Bone marrow (tissue), 2 donors: ENCODE data around the gene WDR89.
"Not testable (repeated sequence)": the region's sequence is repeated elsewhere in the genome, so short reads cannot be mapped to it uniquely, and the experiment has no call there.

Experiments used
- DNase-seq, 2 donors: peaks; one replicate each; lab custom pipeline; 2025; lab: John Stamatoyannopoulos, UW

Gene WDR89

DNA sequence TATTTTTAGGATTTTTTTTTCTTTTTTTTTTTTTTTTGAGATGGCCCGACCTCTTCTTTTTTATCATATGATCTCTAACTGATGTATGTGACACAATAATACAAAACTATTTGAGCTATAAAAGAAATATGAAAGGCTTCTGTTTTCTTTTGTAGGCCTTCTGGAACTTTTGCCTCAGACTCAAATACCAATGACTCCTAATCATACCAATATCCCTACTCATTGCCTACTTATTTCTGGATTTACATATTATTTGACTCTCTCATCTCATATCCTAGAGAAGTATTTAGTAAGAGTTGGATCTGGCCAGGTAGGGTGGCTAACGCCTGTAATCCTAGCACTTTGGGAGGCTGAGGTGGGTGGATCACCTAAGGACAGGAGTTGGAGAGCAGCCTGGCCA is 12.7 kb upstream of the WDR89 start:
- no peak for DNase-seq

DNA sequence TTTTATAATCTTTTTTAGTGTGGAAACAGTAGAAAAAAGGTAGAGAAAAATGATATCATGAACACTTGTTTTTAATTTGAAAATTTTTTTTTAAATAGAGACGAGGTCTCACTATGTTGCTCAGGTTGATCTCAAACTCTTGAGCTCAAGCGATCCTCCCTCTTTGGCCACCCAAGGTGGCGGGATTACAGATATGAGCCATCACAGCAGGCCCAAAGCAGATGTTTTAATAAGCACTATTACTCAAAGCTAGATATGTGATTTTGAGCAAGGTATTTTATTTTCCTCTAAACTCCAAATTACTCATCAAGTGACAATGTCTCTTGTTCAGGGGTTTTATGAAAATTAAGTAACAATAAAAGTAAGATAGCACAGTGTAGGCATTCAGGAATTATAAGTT is 10.7 kb upstream of the WDR89 start:
- DNase-seq, result no peak

DNA sequence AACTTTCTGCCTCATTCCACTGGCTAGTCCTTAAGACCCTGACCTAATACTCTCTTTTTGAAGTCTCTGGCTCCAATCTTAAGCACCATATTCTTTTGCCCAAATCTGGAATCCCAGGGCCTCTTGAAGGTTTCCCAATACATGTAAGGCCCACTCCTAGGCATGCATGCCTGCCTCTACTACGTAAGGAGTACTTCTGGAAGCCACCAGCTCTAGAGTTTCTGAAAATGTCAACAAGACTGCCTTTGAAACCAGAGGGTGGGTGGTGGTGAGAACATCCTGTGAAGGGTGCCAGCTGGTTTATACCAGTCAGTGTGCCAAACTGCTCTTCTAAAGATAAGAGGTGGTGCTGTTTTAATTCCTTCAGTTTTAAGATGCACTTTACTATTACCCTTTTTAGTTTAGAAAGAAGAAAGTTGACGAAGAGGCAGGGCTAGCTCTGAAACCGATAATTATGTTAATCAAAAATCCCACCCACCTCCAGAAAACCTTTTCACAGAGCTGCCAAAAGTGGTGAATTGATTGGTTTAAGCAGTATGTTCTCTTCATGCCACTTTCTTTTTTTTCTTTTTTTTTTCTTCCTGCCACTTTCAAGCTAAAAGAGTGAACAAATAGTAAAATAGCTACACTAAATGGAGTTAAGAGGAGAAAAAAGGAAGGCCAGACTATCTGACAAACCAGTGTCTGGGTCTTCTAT is 8.7 kb upstream of the WDR89 start:
- DNase-seq, result no peak

DNA sequence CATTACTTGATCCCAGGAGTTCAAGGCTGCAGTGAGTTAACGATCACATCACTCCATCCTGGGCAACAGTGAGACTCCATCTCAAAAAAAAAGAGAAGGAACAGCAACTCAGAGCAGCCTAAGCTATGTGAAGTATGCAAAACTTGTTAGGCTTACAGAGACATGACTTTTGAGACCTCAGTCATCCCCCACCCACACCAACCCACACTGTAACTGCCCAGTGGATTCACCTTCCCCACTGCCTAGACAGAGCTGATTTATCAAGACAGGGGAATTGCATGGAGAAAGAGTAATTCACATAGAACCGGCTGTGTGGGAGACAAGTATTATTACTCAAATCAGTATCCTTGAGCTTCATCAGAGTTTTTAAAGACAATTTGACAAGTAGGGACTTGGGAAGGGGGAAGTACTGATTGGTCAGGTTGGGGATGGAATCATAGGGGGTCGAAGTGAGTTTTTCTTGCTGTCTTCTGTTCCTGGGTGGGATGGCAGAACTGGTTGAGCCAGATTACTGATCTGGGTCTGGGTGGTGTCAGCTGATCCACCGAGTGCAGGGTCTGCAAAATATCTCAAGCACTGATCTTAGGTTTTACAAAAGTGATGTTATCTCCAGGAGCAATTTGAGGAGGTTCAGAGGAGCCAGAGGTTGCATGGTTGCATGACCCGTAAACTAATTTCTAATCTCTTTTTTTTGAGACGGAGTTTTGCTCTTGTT is 6.2 kb upstream of the WDR89 start:
- no peak for DNase-seq

DNA sequence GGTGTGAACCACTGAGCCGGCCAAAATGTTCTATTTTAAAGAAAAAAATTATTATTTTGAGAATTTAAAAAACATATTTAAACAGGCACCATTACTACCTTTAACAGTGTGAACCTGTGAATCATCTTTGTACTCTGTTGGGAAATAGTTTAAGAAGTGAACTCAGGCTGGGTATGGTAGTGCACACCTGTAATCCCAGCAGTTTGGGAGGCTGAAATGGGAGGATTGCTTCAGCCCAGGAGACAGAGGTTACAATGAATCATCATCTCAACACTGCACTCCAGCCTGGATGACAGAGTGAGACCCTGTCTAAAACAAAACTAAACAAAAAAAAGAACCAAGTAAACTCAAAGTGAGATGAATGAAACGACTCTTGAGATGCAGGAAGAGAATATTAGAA is 3.1 kb upstream of the WDR89 start:
- no peak for DNase-seq

DNA sequence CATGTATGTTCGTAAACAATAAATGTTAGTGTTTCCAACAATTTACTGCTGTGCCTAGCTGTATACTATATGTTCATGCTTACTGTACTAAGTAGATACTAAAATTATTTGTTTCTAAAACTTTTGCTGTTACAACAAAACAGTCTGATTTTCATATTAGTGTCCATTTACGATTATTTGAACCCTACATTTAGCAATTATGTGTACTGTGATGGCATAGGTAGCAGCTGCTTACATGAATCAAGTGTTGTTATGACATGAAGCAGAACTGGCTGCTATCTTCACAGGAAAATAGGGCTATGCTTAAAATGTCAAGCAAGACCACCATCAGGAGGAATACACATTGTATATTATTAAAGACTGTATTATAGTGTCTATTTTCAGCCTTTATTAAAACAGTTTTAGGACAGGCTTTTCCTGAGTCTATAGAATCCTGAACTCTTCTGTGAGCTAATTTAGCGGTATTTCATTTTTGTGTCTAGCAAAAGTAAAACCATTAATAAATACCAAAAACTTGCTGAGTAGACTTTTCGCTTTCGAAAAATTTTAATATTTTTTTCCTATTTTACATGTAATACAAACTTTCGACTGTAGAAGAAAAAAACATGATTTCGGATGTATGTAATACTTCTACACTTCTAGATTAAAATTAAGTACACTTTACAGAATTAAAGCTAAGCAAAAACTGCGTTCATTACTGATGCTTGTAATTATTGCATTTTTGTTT is 1.1 kb upstream of the WDR89 start:
- no peak for DNase-seq

DNA sequence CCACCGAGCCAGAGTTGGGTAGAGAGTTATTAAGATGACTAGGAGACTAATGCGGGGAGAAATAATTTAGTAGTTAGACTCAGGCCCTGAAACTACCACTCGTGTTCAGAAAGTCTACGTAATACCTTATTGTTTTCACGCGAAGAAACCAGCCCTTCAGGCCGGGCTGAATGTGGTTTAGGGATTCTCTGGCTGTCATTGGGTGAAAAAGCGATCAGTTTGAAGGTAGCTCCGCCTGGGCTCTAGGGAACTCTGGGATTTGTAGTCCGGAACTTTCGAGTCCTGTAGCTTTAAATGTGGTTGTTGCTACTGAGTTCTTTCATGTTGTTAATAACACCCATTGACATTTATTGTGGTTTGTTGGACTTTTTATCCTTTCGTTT is 549 bp upstream of the WDR89 start:
- DNase-seq, result peak in 1 of 2 donors; percentile 95

DNA sequence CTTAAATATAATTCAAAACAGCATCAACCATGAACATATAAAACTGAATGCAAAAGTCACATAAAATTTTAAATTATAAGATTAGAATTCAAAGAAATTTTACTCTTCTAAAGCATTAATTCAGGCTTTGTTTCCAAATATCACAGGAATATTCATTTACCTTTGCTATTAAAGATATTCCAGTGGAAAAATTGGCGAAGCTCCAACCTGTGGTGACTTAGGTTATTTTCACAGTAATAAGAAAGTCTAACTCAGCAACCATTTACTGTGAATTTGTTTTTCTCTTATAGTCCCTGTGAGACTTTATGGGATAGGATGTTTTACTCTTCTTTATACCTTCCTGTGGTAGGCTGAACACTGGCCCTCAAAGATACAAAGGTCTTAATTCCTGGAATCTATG is 3.2 kb downstream of the WDR89 start:
- DNase-seq, result no peak

DNA sequence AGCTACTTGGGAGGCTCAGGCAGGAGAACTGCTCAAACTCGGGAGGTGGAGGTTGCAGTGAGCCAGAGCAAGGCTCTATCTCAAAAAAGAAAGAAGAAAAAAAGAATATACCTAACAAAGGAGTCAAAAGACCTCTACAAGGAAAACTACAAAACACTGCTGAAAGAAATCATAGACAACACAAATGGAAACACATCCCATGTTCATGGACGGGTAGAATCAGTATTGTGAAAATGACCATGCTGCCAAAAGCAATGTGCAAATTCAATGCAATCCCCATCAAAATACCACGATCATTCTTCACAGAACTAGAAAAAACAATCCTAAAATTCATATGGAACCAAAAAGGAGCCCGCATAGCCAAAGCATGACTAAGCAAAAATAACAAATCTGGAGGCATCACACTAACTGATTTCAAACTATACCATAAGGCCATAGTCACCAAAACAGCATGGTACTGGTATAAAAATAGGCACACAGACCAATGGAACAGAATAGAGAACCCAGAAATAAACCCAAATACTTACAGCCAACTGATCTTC is 5.5 kb downstream of the WDR89 start:
- DNase-seq, result not testable (repeated sequence)

DNA sequence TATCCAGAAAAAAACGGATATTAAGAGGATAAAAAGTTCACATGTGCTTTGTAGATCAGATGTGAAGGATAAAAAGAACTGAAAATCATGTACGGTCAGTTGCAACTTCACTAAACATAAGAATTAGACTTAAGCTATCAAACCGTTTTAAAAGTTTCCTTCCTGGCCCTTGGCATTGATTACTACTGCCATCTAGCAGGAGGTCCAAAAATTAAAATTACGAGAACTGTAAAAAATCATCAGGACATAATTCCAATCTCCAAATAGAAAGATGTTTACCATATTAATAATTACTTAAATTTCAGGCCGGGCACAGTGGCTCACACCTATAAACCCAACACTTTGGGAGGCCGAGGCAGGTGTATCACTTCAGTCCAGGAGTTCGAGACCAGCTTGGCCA is 7.9 kb downstream of the WDR89 start:
- DNase-seq, result no peak

DNA sequence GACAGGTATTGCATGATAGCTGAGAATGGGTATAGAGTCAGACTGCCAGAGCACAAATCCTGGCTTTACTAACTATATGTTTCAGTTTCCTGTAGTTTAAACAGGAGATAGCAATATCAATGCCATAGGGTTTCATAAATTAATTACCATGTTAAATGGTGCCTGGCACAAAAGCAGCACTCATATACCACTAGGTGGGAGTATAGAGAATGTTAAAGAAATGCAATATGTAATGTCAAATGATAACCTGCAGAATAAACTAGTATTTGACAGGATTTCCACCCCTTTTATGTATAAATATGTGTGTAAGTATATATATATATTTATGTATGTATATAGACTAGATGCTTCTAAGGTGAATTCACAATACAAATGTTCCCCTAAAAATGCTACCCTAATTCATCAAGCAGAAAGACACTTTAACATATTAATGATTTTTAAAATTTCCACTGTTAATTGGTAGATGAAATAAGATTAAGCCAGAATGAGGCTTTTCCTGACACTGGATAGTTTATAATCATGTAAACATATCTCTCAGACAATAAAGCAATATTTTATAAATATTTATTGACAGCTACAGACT is 8.6 kb downstream of the WDR89 start:
- peak in 1 of 2 donors; percentile 19 for DNase-seq

DNA sequence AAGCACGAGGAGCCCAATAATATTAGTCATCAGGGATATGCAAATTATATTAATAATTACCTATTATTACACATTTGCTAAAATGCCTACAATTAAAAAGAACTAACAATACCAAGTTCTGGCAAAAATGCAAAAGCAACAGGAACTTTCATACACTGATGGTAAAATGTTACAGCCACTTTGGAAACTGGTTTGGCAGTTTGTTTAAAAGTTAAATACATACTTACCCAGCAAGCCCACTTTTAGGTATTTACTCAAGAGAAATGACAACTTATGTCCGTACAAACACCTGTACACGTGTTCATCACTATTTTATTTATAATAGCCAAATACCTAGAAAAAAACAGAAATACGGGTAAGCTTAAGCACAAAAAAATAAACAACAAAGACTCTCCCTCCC is 17.0 kb downstream of the WDR89 start:
- no peak for DNase-seq

DNA sequence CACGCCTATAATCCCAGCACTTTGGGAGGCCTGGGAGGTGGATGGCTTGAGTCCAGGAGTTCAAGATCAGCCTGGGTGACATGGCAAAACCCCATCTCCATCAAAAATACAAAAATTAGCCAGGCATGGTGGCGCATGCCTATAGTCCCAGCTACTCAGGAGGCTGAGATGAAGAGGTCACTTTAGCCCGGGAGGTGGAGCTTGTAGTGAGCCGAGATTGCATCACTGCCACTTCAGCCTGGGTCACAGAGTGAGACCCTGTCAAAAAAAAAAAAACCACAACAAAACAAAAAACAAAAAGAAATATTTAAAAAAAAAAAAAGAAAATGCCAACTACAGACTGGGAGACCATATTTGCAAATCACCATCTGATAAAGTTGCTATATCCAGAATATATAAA is 17.5 kb downstream of the WDR89 start:
- no peak for DNase-seq

DNA sequence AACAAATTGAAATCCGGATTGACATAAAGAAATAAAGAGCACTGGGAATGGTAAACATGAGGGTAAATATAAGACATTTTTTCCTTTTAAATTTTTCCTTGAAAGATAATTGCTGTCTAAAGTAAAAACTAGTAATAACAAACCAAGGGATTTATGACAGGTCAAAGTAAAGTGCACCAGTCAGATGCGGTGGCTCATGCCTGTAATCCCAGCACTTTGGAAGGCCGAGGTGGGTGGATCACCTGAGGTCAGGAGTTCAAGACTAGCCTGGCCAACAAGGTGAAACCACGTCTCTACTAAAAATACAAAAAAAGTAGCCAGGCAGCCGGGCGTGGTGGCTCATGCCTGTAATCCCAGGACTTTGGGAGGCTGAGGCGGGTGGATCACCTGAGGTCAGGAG is 19.7 kb downstream of the WDR89 start:
- not testable (repeated sequence) for DNase-seq

DNA sequence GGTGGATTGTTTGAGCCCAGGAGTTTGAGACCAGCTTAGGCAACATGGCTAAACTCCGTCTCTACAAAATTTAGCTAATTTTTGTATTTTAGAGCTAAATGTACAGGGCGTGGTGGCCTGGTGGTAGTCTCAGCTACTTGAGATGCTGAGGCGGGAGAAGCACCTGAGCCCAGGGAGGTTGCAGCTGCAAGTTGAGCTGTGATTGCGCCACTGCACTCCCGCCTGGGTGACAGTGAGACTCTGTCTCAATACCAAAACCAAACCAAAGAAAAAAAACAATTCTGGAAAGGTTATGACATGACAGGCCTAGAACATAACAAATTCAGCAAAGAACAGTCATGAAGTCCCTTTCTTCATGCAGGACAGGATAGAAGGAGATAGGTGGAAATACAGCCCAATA is 25.7 kb downstream of the WDR89 start:
- DNase-seq, result no peak

DNA sequence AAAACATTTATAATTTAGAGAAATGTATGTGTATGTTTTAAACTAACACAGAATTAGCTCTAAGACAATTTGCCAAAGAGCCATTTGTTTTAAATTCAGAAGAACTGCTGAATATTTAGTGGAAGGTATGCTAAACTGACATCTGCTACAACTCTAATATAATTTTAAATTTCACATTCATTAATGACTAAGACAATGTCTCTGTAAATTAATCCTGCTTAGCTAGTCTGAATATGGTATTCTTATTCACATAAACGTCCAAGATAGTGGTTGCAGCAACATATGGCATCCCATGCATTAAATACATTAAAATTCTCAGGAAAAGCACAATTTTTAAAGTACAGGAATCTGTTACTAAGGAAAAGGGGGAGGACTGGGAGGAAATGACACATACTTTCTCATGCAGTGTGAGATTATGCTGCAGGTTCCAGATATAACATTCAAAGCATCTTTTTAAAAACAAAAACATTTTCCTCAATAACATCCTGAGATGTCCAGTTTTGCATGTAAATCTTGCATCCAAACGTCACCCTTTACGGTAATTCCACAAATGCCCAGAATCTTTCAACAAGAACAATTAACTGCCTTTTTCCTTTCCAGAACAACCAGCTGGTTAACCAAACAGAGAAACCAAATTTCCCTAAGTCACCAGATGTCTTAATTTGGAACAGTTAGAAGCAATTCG is 26.9 kb downstream of the WDR89 start:
- DNase-seq, result no peak

DNA sequence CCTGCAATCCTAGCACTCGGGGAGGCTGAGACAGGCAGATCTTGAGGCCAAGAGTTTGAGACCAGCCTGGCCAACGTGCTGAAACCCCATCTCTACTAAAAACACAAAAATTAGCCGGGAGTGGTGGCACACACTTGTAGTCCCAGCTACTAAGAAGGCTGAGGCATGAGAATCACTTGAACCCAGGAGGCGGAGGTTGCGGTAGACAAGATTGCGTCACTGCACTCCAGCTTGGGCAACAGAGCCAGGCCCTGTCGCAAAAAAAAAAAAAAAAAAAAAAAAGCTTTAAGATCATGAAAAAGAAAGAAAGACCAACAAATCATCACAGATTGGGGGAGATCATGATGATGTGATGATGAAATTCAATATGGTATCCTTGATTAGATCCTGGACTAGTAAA is 30.6 kb downstream of the WDR89 start:
- DNase-seq, result no peak

DNA sequence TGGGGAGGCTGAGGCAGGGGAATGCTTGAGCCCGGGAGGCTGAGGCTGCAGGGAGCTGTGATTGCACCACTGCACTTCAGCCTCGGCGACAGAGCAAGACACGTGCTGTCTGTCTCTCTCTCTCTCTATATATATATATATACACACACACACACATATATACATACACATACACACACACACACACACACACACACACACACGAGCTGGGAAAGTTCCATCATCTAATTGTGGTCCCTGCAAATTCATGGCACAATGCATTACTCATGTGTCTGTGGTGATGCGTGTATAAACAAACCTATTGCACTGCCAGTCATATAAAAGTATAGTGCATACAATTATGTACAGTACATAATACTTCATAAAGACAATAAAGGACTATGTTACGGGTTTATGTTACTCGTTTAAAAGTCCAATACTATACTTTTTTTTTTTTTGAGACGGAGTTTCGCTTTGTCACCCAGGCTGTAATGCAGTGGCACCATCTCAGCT is 36.6 kb downstream of the WDR89 start:
- no peak for DNase-seq

DNA sequence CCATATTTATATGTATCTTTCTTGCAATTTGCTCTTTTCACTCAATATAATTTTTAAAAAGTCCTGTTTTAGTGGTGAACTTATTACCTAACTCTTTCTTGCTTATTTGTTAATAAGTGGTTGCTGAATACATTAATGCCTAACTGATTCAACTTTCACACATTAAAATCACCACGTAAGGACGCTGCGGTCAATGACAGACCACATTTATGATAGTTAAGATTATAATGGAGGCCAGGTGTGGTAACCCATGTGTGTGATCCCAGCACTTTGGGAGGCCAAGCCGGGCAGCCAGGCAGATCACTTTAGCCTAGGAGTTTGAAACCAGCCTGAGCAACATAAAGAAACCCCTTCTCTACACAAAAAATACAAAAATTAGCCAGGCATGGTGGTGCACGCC is 37.0 kb downstream of the WDR89 start:
- no peak for DNase-seq

DNA sequence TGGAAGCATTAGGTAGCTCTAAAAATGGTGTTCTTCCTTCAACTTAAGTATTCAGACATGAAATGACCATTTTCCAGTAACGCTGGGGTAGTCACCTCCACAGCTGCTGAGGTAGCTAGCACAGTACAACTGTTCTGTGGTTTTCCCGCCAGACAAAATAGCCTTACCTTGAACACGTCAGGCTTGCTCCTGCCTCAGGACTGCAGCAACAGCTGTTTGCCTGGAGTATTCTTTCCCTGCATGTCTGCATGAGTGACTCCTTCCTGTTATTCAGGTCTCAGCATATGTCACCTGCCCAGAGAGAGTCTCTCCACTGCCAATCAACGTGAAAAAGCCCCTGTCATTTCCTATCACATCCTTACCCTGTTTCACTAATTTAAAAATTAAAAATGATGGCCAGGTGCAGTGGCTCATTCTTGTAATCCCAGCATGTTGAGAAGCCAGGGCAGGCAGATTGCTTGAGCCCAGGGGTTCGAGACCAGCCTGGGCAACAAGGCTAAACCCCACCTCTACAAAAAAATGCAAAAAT is 37.9 kb downstream of the WDR89 start:
- DNase-seq, result no peak

DNA sequence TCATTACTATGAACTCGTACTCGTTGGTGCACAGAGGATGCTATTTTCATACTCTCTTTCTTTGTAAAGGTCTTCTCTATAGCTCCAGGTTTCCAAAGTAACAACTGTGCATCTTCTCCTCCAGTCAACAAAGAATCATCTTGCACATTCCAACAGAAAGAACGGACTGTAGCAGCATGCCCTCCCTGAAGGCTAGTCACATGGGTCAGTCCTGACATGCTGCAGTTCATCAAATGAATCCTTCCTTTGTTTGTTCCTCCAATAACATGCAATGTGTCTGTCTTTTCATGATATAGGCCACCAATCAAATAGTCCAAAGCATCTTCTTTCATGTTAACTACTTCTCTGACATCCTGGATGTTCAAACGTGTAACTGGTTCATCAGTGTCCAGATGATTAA is 42.9 kb downstream of the WDR89 start:
- no peak for DNase-seq
